Retinal pigment epithelial cell (primary cell): Measurements from ENCODE around the gene NPAS3.

Experiments
- DNase-seq: peaks from one replicate; pipeline ENCODE4 v3.0.0-alpha.2; 2010; ENCODE audit warnings: low read depth
- H3K4me3 ChIP-seq: 2 replicates; pipeline ENCODE4 v1.5.1; 2011; ENCODE audit warnings: mild to moderate bottlenecking, low read length, control low read depth, moderate library complexity
- TF ChIP-seq, protein P1 (sequence below): conservative IDR thresholded peaks from 2 replicates; pipeline ENCODE4 v1.5.1; 2011; ENCODE audit warnings: low read depth, low read length, control low read depth, inconsistent platforms

The NPAS3 gene

DNA sequence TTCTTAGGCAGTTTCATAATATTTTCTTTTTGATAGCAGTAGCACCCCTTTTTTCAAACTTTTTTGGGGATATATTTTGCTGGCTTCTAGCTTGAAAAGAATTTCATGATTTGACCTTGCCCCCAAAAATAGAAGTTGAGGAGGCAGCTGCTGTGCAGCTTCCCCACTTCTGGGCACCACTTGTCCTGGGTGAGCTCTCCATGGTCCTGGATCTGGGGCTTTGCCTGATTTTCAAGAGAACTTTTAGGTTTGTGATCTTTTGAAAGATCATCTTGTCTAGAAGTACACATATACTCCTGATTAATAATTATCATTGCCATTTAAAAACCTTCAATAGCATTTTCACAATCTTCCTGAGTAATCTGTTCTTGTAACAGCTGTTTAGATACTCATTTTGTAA, 271.6 kb downstream of the NPAS3 start:
- DNase-seq = no peak
- TF ChIP-seq, protein P1, sequence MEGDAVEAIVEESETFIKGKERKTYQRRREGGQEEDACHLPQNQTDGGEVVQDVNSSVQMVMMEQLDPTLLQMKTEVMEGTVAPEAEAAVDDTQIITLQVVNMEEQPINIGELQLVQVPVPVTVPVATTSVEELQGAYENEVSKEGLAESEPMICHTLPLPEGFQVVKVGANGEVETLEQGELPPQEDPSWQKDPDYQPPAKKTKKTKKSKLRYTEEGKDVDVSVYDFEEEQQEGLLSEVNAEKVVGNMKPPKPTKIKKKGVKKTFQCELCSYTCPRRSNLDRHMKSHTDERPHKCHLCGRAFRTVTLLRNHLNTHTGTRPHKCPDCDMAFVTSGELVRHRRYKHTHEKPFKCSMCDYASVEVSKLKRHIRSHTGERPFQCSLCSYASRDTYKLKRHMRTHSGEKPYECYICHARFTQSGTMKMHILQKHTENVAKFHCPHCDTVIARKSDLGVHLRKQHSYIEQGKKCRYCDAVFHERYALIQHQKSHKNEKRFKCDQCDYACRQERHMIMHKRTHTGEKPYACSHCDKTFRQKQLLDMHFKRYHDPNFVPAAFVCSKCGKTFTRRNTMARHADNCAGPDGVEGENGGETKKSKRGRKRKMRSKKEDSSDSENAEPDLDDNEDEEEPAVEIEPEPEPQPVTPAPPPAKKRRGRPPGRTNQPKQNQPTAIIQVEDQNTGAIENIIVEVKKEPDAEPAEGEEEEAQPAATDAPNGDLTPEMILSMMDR = no peak
- no peak overlapping the region for H3K4me3 ChIP-seq

DNA sequence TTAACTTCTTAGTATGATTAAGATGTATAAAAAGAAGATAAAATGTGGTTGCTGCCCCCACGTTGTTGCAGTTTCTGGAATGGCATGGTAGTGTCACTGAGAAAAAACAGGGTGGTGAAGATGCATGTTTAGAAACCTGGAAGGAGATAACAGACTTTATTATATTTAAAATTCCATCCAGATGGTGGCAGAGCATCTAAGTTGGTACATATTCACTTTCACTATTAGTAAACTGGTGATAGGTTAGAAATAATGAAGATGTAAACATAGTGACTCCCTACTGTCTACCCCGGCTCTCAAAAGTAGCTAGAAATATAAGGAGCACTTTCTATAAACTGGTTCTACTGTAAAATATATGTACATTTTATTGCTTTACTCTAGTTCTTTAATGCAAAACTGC, 279.3 kb downstream of the NPAS3 start:
- no peak overlapping the region for H3K4me3 ChIP-seq
- DNase-seq = no peak
- TF ChIP-seq, protein P1 = no peak

DNA sequence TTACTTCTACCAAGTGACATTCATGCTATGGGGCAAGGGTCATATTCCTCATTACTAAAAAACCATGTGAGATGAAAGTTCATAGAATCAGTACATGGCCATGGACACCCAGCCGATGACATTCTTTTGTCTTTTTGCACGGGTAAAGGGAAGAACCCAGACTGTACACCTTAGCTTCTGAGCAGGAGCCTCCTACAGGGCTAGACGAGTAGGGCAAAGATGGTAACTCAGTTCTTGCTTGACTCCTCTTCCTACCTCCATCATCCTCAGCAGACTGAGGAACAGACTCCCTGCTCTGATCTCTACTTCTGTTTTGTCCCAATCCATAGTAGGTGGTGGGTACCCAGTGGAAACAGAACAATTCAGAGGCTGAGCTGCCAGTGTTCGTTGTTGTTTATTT, 281.3 kb downstream of the NPAS3 start:
- no peak for DNase-seq
- TF ChIP-seq, protein P1 = no peak

DNA sequence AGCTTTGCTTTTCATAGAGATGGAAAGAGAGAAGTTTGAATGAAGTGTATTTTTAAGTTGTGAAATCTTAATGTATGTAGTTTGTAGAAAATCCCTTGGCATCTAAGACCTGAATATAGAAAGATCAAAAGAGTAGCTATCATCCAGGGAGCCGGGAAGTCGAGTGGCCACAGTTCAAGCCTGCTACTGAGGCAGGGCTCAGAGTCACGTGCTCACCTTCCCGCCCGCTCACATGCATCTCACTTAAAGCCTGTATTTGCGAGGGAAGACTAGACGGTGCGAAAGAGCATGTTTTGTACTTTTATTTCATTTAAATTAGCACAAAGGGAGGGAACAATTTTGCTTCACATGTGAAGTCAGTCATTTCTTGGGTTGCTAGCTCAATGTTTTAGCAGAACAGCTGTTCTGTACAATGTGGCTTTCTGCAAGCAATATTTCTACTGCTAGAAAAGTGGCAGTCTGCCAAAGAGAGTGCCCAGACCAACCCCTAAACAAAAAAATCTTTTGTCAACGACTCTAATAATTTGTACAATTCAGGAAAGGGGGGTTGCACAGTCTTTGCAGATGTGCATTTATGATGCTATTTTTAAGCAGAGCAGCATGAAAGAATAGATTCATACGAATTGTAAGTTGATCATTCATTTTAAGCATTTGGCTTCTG, 290.7 kb downstream of the NPAS3 start:
- H3K4me3 ChIP-seq = no peak overlapping the region
- DNase-seq = no peak
- TF ChIP-seq, protein P1 = no peak

More for the DNA sequence above, 281.3 kb downstream of the NPAS3 start:
- H3K4me3 ChIP-seq = no peak overlapping the region

DNA sequence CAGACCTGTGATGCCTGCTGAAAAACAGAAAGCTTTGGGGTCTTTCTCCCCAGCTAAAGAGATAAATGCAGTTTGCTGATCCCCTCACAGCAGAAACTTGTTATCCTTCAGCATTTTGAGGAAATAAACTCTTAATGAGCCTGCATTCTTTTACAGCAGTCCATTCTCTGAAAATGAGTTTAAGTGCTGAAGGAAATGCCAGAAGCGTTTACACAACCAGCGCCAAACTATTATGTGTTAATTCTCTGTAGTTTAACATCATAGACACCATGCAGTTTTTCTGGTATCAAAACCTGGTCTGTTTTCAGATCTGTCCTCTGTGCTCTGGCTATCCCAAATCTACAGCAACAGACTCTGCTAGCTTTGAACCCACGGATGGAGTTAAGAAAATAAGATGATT, 291.3 kb downstream of the NPAS3 start:
- TF ChIP-seq, protein P1 = no peak
- DNase-seq = no peak
- no peak overlapping the region for H3K4me3 ChIP-seq

DNA sequence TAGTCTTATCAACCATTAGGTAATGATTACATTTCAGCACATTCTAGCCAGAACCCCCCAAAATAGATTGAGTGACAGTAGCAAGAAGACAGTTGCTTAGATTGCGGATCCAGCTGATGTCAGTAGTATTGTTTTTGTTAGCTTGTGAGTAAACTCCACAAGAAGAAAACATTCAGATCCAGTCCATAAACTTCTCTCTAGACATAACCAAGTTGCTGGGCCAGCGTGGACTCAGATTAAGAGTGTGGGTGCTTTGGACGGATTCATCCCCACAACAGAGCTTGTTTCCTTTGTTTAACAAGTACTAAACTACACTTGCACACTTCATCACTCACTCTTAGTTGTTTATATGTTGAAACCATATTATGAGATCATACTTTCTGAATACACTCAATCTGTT, 293.4 kb downstream of the NPAS3 start:
- TF ChIP-seq, protein P1 = no peak
- DNase-seq = no peak
- H3K4me3 ChIP-seq = no peak overlapping the region

DNA sequence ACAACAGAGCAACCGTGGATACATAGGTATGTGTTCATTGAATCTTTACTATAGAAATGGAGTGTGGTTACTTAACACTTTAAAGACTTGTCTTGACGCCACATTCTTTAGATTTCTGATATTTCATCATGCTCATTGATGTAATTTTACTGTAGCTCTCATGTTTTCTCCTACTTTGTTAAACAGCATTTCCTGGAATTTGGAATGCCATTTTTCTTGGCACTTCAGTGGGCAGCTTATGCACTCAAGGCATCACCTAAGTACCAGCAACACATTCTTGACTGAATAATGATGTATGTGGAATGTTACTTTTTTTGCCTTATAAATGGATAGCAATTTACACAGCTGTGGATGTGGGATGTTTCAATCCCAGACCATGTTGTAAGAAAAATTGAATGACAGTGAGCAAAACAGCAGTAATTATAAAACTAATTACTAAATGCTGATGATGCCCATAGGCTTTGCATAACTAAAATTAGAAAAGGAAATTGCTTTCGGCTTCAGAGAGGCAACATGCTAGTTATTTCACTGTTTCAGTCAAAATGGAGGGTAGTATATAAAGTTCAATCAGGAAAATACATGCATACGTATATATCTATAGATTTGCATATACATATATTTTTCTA, 298.5 kb downstream of the NPAS3 start:
- no peak overlapping the region for H3K4me3 ChIP-seq
- DNase-seq = peak; percentile 70
- TF ChIP-seq, protein P1 = no peak
